GM12878 (cell line): ENCODE results near the gene MED13. TPM values are rescaled to one million over a fixed set of nuclear protein-coding genes. Genes with fewer than 3 reads are reported as not detected.

ENCODE experiments used
- ATAC-seq: fragments of 200-7000 bp; cut with Tn5 transposase; 3 replicates; pipeline ENCODE4 v1.9.1; 2020; ENCODE audit warnings: mild to moderate bottlenecking, moderate library complexity
- BruUV-seq: library from RNA; stranded (reverse); fragments of 400-500 nt; replicated peaks from 2 replicates; lab custom pipeline; 2021; lab: Mats Ljungman, UMichigan
- CTCF ChIA-PET: fragments of 300-600 bp; sonication (Branson Sonifier 250); formaldehyde crosslinking; extraction: SDS; loops from one replicate; lab custom pipeline; 2021; ENCODE audit warnings: inconsistent platforms; lab: Yijun Ruan, JAX
- POLR2A ChIA-PET: fragments of 350-600 bp; formaldehyde crosslinking; extraction: SDS; loops from one replicate; lab custom pipeline; 2021; ENCODE audit warnings: inconsistent platforms; lab: Charles Lee
- RAD21 ChIA-PET: fragments of 300-600 bp; sonication (Branson Sonifier 250); formaldehyde crosslinking; loops from one replicate; lab custom pipeline; 2023; ENCODE audit warnings: antibody characterized with exemption; ENCODE audit not compliant: unreplicated experiment; lab: Charles Lee
- SMC1A ChIA-PET: fragments of 300-600 bp; sonication (Branson Sonifier 250); formaldehyde crosslinking; loops from one replicate; lab custom pipeline; 2023; ENCODE audit not compliant: unreplicated experiment, uncharacterized antibody; lab: Charles Lee
- DNase-seq: peaks from one replicate; pipeline ENCODE4 v3.0.0-alpha.2; 2011; ENCODE audit warnings: low read depth, low spot score
- FAIRE-seq: peaks from 3 replicates; lab custom pipeline; 2011; peaks lifted over from hg19 to GRCh38; lab: Jason Lieb, UNC
- H2AFZ ChIP-seq: 2 replicates; pipeline ENCODE4 v1.6.0; 2011; ENCODE audit warnings: low read depth, low read length, control low read depth; ENCODE audit not compliant: control insufficient read depth
- H3K27ac ChIP-seq: 2 replicates; pipeline ENCODE4 v1.5.1; 2011; ENCODE audit warnings: control low read depth; ENCODE audit not compliant: control insufficient read depth, insufficient read depth
- H3K27me3 ChIP-seq, 2 experiments: replicated peaks in 1 of 2; 2 replicates each; pipeline versions ENCODE4 v1.6.0 to v1.6.1; 2011; ENCODE audit warnings: low read length in 1 of 2; ENCODE audit not compliant: control insufficient read depth in 2 of 2, insufficient read depth in 2 of 2
- H3K36me3 ChIP-seq, 2 experiments: 2 replicates each; pipeline ENCODE4 v1.5.1; 2011; ENCODE audit warnings: low read length in 1 of 2; ENCODE audit not compliant: control insufficient read depth in 2 of 2, insufficient read depth in 2 of 2
- H3K4me1 ChIP-seq: 2 replicates; pipeline ENCODE4 v1.6.1; 2011; ENCODE audit warnings: mild to moderate bottlenecking, low read length, moderate library complexity, mixed read lengths; ENCODE audit not compliant: control insufficient read depth, insufficient read depth
- H3K4me2 ChIP-seq: 2 replicates; pipeline ENCODE4 v1.6.0; 2011; ENCODE audit warnings: control low read depth; ENCODE audit not compliant: control insufficient read depth, insufficient read depth
- H3K4me3 ChIP-seq: fragments of 200-600 bp; sonication (generic); 2 replicates; pipeline ENCODE4 v1.5.1; 2016
- H3K79me2 ChIP-seq: 2 replicates; pipeline ENCODE4 v1.6.0; 2011; ENCODE audit warnings: low read length; ENCODE audit not compliant: control insufficient read depth, insufficient read depth
- H3K9ac ChIP-seq: 2 replicates; pipeline ENCODE4 v1.8.0; 2011; ENCODE audit warnings: low read length, control low read depth, mixed read lengths; ENCODE audit not compliant: control insufficient read depth, insufficient read depth
- H3K9me3 ChIP-seq: replicated peaks from 3 replicates; pipeline ENCODE4 v1.5.1; 2011; ENCODE audit warnings: mild to moderate bottlenecking, low read length; ENCODE audit not compliant: control insufficient read depth, insufficient read depth
- H4K20me1 ChIP-seq: 2 replicates; pipeline ENCODE4 v1.6.0; 2011; ENCODE audit not compliant: control insufficient read depth, insufficient read depth
- CEBPB ChIP-seq, 2 experiments: fragments of 150-350 bp in 1 of 2; IDR thresholded peaks; 2 replicates each; pipeline ENCODE4 v1.6.1; 2012 to 2014; ENCODE audit warnings: low read depth in 2 of 2, low read length in 2 of 2, borderline replicate concordance in 1 of 2, inconsistent platforms in 1 of 2
- FOXK2 ChIP-seq: fragments of 450-650 bp; IDR thresholded peaks from 2 replicates; pipeline ENCODE4 v1.6.1; 2017; ENCODE audit warnings: mild to moderate bottlenecking, moderate library complexity
- HDAC2 ChIP-seq: fragments of 200-600 bp; sonication (generic); IDR thresholded peaks from 2 replicates; pipeline ENCODE4 v1.6.1; 2017
- MEF2A ChIP-seq: IDR thresholded peaks from 2 replicates; pipeline ENCODE4 v1.6.1; 2011; ENCODE audit warnings: low read depth, mild to moderate bottlenecking, low read length, moderate library complexity; ENCODE audit not compliant: insufficient read depth
- MLLT1 ChIP-seq: fragments of 450-650 bp; IDR thresholded peaks from 2 replicates; pipeline ENCODE4 v1.6.1; 2016; ENCODE audit warnings: mild to moderate bottlenecking
- MTA3 ChIP-seq: IDR thresholded peaks from 2 replicates; pipeline ENCODE4 v1.6.1; 2012; ENCODE audit warnings: low read length, inconsistent platforms, borderline replicate concordance
- RB1 ChIP-seq: fragments of 450-650 bp; formaldehyde crosslinking; IDR thresholded peaks from 2 replicates; pipeline ENCODE4 v1.6.1; 2017; ENCODE audit warnings: mild to moderate bottlenecking, borderline replicate concordance
- SIX5 ChIP-seq: IDR thresholded peaks from 2 replicates; pipeline ENCODE4 v1.6.1; 2011; ENCODE audit warnings: mild to moderate bottlenecking, low read depth, low read length, moderate library complexity; ENCODE audit not compliant: severe bottlenecking
- SP1 ChIP-seq: IDR thresholded peaks from one replicate; pipeline ENCODE4 v1.6.1; 2011; ENCODE audit warnings: low read depth, low read length
- SUPT20H ChIP-seq: IDR thresholded peaks from 2 replicates; pipeline ENCODE4 v1.6.1; 2011; ENCODE audit warnings: low read depth, mild to moderate bottlenecking, low read length, moderate library complexity, borderline replicate concordance; ENCODE audit not compliant: control insufficient read depth
- TAF1 ChIP-seq: IDR thresholded peaks from 2 replicates; pipeline ENCODE4 v1.6.1; 2011; ENCODE audit warnings: mild to moderate bottlenecking, low read depth, low read length, borderline replicate concordance
- TARDBP ChIP-seq: IDR thresholded peaks from 2 replicates; pipeline ENCODE4 v1.6.1; 2016; ENCODE audit warnings: borderline replicate concordance
- TCF3 ChIP-seq: IDR thresholded peaks from 2 replicates; pipeline ENCODE4 v1.6.1; 2012; ENCODE audit warnings: low read depth, mild to moderate bottlenecking, low read length, borderline replicate concordance; ENCODE audit not compliant: insufficient read depth
- ZBTB33 ChIP-seq: fragments of 450-650 bp; IDR thresholded peaks from 2 replicates; pipeline ENCODE4 v1.6.1; 2017; ENCODE audit warnings: mild to moderate bottlenecking
- ZNF384 ChIP-seq: IDR thresholded peaks from 2 replicates; pipeline ENCODE4 v1.6.1; 2012; ENCODE audit warnings: low read depth, mild to moderate bottlenecking, low read length, improper control_type of control experiment, borderline replicate concordance
- ZNF592 ChIP-seq: fragments of 450-650 bp; IDR thresholded peaks from 2 replicates; pipeline ENCODE4 v1.6.1; 2017; ENCODE audit warnings: mild to moderate bottlenecking, moderate library complexity
- WGBS: methylation state at CpG from one replicate; pipeline ENCODE4 v1.1.6; 2016; ENCODE audit warnings: low lambda C conversion rate; ENCODE audit not compliant: insufficient replicate concordance, insufficient coverage; ENCODE audit errors: missing lambda C conversion rate; 5-methylcytosine and 5-hydroxymethylcytosine counted together
- in situ Hi-C: fragments of 300-500 bp; cut with MboI; formaldehyde crosslinking; loops from 9 replicates; pipeline ENCODE4 v1.14.3; 2018; ENCODE audit warnings: mixed read lengths
- intact Hi-C: fragments of 100-400 bp; cut with micrococcal nuclease; formaldehyde crosslinking; loops from one replicate; pipeline ENCODE4 v1.14.2; 2022; ENCODE audit not compliant: unreplicated experiment
- polyA plus RNA-seq, 11 experiments: library from polyadenylated mRNA; depleted of rRNA in 4 of 11; unstranded in 6 of 11; stranded (reverse) in 5 of 11; fragments of >200 nt; fragmentation: Nextera tagmentation in 4 of 11; fragmentation: Illumina TruSeq in 1 of 11; extraction: Ambion mirVana in 4 of 11; extraction: Trizol in 1 of 11; gene quantifications; 1 replicate in 1 of 11; 2 replicates in 10 of 11; pipeline versions ENCODE4 v1.2.1 to v1.2.3, GENCODE V29; 2011 to 2016; ENCODE audit warnings: inconsistent platforms in 2 of 11, missing spikeins in 2 of 11, low read depth in 1 of 11
- total RNA-seq, 4 experiments: library from RNA; depleted of rRNA in 3 of 4; stranded (reverse); fragments of >200 nt in 3 of 4; fragmentation: Illumina TruSeq in 1 of 4; extraction: Trizol in 1 of 4; gene quantifications; 2 replicates each; pipeline versions ENCODE4 v1.2.1 to v1.2.3, GENCODE V29; 2013 to 2021

The MED13 gene
- total and polyA plus RNA-seq, 10 of the 15 experiments (the other 5 are each of a cell fraction or from before 2014, with no cell fraction given) = 4.6 to 49.7 (median 21.3) TPM

GRCh38 chr17:62048262-62048661 is 16.8 kb downstream of the MED13 start:
- no peak overlapping the region for H2AFZ ChIP-seq
- intact Hi-C loops = no loop called here
- no peak for DNase-seq
- ChIA-PET SMC1A (interaction anchor here (1.4 kb wide), 1 partner anchor 61 kb away, joined by 3 read pairs; no protein-coding TSS in a partner anchor), CTCF (interaction anchor here (1.2 to 2.3 kb wide), 2 partner anchors 12 to 61 kb away, joined by 3 to 6 read pairs; no protein-coding TSS in a partner anchor), RAD21 (interaction anchor here (0.9 to 3.3 kb wide), 2 partner anchors 18 to 61 kb away, joined by 4 to 11 read pairs; no protein-coding TSS in a partner anchor), POLR2A (no interaction called here)
- ATAC-seq = no peak
- H3K27me3 ChIP-seq = no peaks in the 10 kb centered on the region
- BruUV-seq = no TSS peak
- H3K4me3 ChIP-seq = no peak overlapping the region
- in situ Hi-C loops = no loop called here
- FAIRE-seq = no peak
- peaks cover 2 to 21% of the 10 kb centered on the region in 2 experiments; a peak in 3 of 4 replicates for H3K36me3 ChIP-seq
- no peaks in the 10 kb centered on the region for H3K4me1 ChIP-seq
- H3K9ac ChIP-seq = no peak overlapping the region
- no peaks in the 10 kb centered on the region for H3K9me3 ChIP-seq
- H3K4me2 ChIP-seq = no peak overlapping the region
- 100% methylated on average over 2 of the region's 2 CpGs for WGBS
- no peak overlapping the region for H3K27ac ChIP-seq
- H3K79me2 ChIP-seq = peaks cover 23% of the 10 kb centered on the region
- peaks cover 5% of the 10 kb centered on the region; the same call in 1 of the 2 replicates for H4K20me1 ChIP-seq
- TF ChIP-seq ZNF592 (no peak), MEF2A (no peak), RB1 (no peak), ZNF384 (no peak), TARDBP (no peak), MTA3 (no peak), SIX5 (no peak), SP1 (no peak), ZBTB33 (no peak), TAF1 (no peak), CEBPB (IDR thresholded peaks at IDR 0.05; ENCODE audit: borderline replicate concordance in 1 of 2, low read depth in 2 of 2, low read length in 2 of 2) (no peak), HDAC2 (no peak), FOXK2 (no peak), SUPT20H (no peak), MLLT1 (no peak), TCF3 (no peak)
